Tibial nerve (tissue), 4 donors: Measurements from ENCODE around the gene SLC6A6. TPM values are rescaled to one million over a fixed set of nuclear protein-coding genes. Genes with fewer than 3 reads are reported as not detected.

Experiments
- DNase-seq, 2 donors: peaks; one replicate each; pipeline ENCODE4 v3.0.0-alpha.2; 2019; ENCODE audit warnings: low spot score in 2 of 2
- H3K27ac ChIP-seq, 4 donors: fragments of 200-600 bp; sonication (generic) in 3 of 4; one replicate each; pipeline ENCODE4 v1.5.1; 2017 to 2019; ENCODE audit warnings: mild to moderate bottlenecking in 1 of 4
- H3K27me3 ChIP-seq, 2 donors: fragments of 200-600 bp; sonication (generic) in 1 of 2; one replicate each; pipeline versions ENCODE4 v1.5.1 to v1.6.0; 2017 to 2019
- H3K36me3 ChIP-seq, 3 donors: fragments of 200-600 bp; sonication (generic); one replicate each; pipeline ENCODE4 v1.5.1; 2018 to 2019
- H3K4me1 ChIP-seq, 4 donors: fragments of 200-600 bp; sonication (generic) in 3 of 4; one replicate each; pipeline ENCODE4 v1.5.1; 2017 to 2019
- H3K4me3 ChIP-seq, 4 donors: fragments of 200-600 bp; sonication (generic) in 3 of 4; one replicate each; pipeline ENCODE4 v1.5.1; 2017 to 2019; ENCODE audit warnings: mild to moderate bottlenecking in 1 of 4, moderate library complexity in 1 of 4
- H3K9me3 ChIP-seq, 4 donors: fragments of 200-600 bp; sonication (generic) in 3 of 4; one replicate each; pipeline ENCODE4 v1.5.1; 2017 to 2019
- CTCF ChIP-seq, 5 experiments: fragments of 200-600 bp in 3 of 5; fragments of 450-650 bp in 2 of 5; sonication (generic) in 3 of 5; IDR thresholded peaks; one replicate each; pipeline ENCODE4 v1.5.1; 2016 to 2019; ENCODE audit warnings: antibody characterized with exemption in 5 of 5, mild to moderate bottlenecking in 3 of 5, moderate library complexity in 2 of 5
- EP300 ChIP-seq, 2 donors: sonication (generic); formaldehyde crosslinking; IDR thresholded peaks; one replicate each; pipeline ENCODE4 v1.6.1; 2017; ENCODE audit warnings: antibody characterized with exemption in 2 of 2, mild to moderate bottlenecking in 1 of 2
- POLR2A ChIP-seq, 2 donors: fragments of 450-650 bp; IDR thresholded peaks; one replicate each; pipeline ENCODE4 v1.6.1; 2017; ENCODE audit warnings: antibody characterized with exemption in 2 of 2, mild to moderate bottlenecking in 2 of 2, moderate library complexity in 2 of 2
- WGBS, 2 donors: methylation state at CpG; one replicate each; pipeline ENCODE4 v1.1.5; 2018; 5-methylcytosine and 5-hydroxymethylcytosine counted together
- total RNA-seq, 4 donors: library from RNA; depleted of rRNA; stranded (reverse); fragments of >200 nt; gene quantifications; one replicate each; pipeline ENCODE4 v1.1.0, GENCODE V29; 2016

Gene SLC6A6
- total RNA-seq, 4 donors from 2014 or later: 11.8 to 24.9 (median 13.5) TPM

DNA sequence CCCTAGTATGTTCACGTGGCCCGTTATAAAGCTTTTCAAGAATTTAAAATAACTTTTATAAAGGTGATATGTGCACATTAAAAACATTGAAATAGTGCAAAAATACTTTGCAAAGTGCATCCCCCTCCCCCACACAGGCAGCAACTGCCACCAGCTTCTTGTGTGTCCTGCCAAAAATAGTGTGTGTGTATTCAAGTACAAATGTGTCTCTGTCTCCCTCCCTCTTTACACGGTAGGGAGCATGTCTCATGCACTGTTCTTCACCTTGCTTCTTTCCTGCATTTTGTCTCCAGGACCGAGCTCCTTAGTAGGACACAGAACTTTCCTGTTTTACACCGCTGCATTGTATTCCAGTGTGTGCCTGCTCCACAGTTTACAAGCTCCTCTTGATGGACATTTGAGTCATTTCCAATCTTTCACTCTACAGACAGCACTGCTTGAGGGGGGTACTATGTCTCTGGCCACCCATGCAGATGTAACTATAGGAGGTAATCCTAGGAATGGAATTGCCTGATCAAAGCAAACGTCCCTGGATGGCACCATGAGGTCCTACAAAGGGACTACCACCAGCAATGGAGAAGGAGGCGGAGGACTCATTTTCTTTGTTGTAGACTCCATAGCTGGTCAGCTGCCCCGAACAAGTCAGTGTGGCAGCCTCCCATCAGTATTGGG is 52.4 kb downstream of the SLC6A6 start:
- Histone ChIP-seq H3K4me3 (no peak overlapping the region), H3K4me1 (peaks cover 0 to 31% (median 11%) of the 10 kb centered on the region in 4 donors), H3K27me3 (no peaks in the 10 kb centered on the region), H3K27ac (no peak overlapping the region), H3K9me3 (no peaks in the 10 kb centered on the region), H3K36me3 (peaks cover 0 to 8% (median 0%) of the 10 kb centered on the region in 3 donors)
- whole genome bisulfite sequencing, 2 donors: 73 to 85% methylated on average over 8 of the region's 8 CpGs
- TF ChIP-seq POLR2A (IDR thresholded peaks at IDR 0.05): no peak
- TF ChIP-seq EP300 (IDR thresholded peaks at IDR 0.05): no peak
- TF ChIP-seq CTCF (IDR thresholded peaks at IDR 0.05): no peak
- DNase-seq: no peak

GRCh38 chr3:14455571-14456317 is 53.3 kb downstream of the SLC6A6 start:
- no peak for DNase-seq
- no peak overlapping the region for H3K27ac ChIP-seq
- no peaks in the 10 kb centered on the region for H3K27me3 ChIP-seq
- peaks cover 0 to 36% (median 11%) of the 10 kb centered on the region in 4 donors for H3K4me1 ChIP-seq
- peaks cover 0 to 2% (median 0%) of the 10 kb centered on the region in 3 donors for H3K36me3 ChIP-seq
- no peak overlapping the region for H3K4me3 ChIP-seq
- H3K9me3 ChIP-seq: no peaks in the 10 kb centered on the region
- TF ChIP-seq CTCF (IDR thresholded peaks at IDR 0.05) (no peak), POLR2A (IDR thresholded peaks at IDR 0.05) (no peak), EP300 (IDR thresholded peaks at IDR 0.05) (no peak)
- 67 to 74% methylated on average over 6 of the region's 6 CpGs for WGBS, 2 donors

DNA sequence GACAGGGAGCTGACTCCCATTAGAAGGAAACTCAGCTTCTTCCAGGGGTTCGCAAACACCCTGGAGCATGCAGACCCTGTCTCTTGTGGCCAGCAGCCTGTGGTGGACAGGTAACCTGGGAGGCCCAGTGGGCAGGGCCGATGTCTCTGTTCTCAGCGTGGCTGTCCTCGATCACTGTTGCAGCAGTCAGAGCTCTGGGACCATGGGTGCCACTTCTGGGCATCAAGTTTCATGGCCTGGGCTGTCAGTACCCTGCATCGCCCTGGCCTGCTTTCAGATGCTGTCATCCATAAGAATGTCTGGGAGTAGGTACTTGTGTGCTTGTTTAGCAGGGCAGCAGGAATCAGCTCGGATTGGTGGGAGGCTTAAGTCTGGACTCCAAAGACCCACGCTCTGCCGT is 54.4 kb downstream of the SLC6A6 start:
- no peak for DNase-seq
- Histone ChIP-seq H3K36me3 (no peaks in the 10 kb centered on the region), H3K27ac (no peak overlapping the region), H3K9me3 (no peaks in the 10 kb centered on the region), H3K27me3 (no peaks in the 10 kb centered on the region), H3K4me1 (peaks cover 0 to 41% (median 10%) of the 10 kb centered on the region in 4 donors), H3K4me3 (no peak overlapping the region)
- no peak for TF ChIP-seq EP300 (IDR thresholded peaks at IDR 0.05)
- TF ChIP-seq CTCF (IDR thresholded peaks at IDR 0.05): no peak
- TF ChIP-seq POLR2A (IDR thresholded peaks at IDR 0.05): no peak
- WGBS, 2 donors: 90 to 94% methylated on average over 5 to 8 of the region's 8 CpGs

GRCh38 chr3:14457481-14457880 is 55.1 kb downstream of the SLC6A6 start:
- Histone ChIP-seq H3K9me3 (no peaks in the 10 kb centered on the region), H3K27me3 (no peaks in the 10 kb centered on the region), H3K27ac (no peak overlapping the region), H3K4me1 (peaks cover 0 to 34% (median 3%) of the 10 kb centered on the region in 4 donors), H3K36me3 (no peaks in the 10 kb centered on the region), H3K4me3 (no peak overlapping the region)
- TF ChIP-seq POLR2A (IDR thresholded peaks at IDR 0.05) (no peak), CTCF (IDR thresholded peaks at IDR 0.05) (no peak), EP300 (IDR thresholded peaks at IDR 0.05) (no peak)
- no peak for DNase-seq
- WGBS, 2 donors: 90 to 93% methylated on average over 5 of the region's 5 CpGs

GRCh38 chr3:14457999-14458398 is 55.6 kb downstream of the SLC6A6 start:
- no peak overlapping the region for H3K27ac ChIP-seq
- H3K4me3 ChIP-seq: no peak overlapping the region
- WGBS, 2 donors: 48 to 56% methylated on average over 8 to 9 of the region's 9 CpGs
- H3K27me3 ChIP-seq: no peaks in the 10 kb centered on the region
- no peaks in the 10 kb centered on the region for H3K9me3 ChIP-seq
- DNase-seq: no peak
- TF ChIP-seq EP300 (IDR thresholded peaks at IDR 0.05) (no peak), POLR2A (IDR thresholded peaks at IDR 0.05) (no peak), CTCF (IDR thresholded peaks at IDR 0.05) (no peak)
- H3K36me3 ChIP-seq: peaks cover 0 to under 1% (median 0%) of the 10 kb centered on the region in 3 donors
- H3K4me1 ChIP-seq: peaks cover 0 to 28% (median 0%) of the 10 kb centered on the region in 4 donors
